ENCODE measurements around the gene SLC2A5.

The SLC2A5 gene, protein sequence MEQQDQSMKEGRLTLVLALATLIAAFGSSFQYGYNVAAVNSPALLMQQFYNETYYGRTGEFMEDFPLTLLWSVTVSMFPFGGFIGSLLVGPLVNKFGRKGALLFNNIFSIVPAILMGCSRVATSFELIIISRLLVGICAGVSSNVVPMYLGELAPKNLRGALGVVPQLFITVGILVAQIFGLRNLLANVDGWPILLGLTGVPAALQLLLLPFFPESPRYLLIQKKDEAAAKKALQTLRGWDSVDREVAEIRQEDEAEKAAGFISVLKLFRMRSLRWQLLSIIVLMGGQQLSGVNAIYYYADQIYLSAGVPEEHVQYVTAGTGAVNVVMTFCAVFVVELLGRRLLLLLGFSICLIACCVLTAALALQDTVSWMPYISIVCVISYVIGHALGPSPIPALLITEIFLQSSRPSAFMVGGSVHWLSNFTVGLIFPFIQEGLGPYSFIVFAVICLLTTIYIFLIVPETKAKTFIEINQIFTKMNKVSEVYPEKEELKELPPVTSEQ

DNA sequence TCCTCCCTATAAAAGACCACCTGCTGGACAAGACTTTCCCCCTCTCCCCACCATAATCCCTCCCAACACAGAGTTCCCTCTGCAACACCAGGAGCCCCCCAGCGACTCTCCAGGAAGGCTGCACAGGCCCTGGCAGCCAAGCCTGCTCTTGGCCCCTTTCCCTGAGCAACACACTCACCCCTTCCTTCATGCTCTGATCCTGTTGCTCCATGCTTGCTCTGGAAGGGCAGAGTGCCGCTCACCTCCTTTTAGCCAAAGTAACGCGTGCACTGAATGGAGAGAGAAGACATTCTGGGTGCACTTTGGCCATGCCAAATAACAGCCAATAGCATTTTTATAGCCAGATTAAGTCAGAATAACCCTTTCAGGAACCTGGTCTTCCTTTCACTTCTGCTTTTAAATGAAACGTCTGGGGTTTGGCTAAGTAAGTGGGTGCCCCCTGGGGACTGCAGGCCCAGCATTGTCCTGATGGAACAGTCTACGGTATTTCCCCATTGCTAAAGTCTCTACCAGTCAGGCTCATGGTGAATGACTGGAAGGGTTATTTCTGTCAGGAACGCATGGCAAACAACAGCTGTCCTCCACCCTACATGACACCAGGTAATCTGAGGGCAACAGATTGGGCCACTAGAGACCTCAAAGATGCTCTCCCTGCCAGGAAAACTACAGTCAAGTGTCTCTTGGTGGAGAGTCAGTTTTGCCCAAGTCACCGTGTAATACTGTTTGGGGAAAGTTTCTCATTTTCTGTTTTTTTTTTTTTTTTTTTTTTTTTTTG lies at the start of gene SLC2A5:
SLC2A5 (minus strand) TSS at position 310 of the 775 bp plus-strand sequence; CDS start at position 211, 99 bp downstream.
- TF ChIP-seq, protein P1, sequence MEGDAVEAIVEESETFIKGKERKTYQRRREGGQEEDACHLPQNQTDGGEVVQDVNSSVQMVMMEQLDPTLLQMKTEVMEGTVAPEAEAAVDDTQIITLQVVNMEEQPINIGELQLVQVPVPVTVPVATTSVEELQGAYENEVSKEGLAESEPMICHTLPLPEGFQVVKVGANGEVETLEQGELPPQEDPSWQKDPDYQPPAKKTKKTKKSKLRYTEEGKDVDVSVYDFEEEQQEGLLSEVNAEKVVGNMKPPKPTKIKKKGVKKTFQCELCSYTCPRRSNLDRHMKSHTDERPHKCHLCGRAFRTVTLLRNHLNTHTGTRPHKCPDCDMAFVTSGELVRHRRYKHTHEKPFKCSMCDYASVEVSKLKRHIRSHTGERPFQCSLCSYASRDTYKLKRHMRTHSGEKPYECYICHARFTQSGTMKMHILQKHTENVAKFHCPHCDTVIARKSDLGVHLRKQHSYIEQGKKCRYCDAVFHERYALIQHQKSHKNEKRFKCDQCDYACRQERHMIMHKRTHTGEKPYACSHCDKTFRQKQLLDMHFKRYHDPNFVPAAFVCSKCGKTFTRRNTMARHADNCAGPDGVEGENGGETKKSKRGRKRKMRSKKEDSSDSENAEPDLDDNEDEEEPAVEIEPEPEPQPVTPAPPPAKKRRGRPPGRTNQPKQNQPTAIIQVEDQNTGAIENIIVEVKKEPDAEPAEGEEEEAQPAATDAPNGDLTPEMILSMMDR (IDR thresholded peaks at IDR 0.05; ENCODE audit: low read depth, low read length, missing control alignments) = no peak
- Histone ChIP-seq H3K36me3 (replicated peaks) (no peaks in the 10 kb centered on the region), H3K27ac (no peak within 1 kb of the TSS), H3K4me3 (ENCODE audit: low read depth, low read length) (no peak within 1 kb of the TSS), H3K27me3 (replicated peaks) (no peaks in the 10 kb centered on the region)
- in situ Hi-C loops (cut with HindIII; ENCODE audit: low pct_ligation_motif_present, low sequenced_read_pairs) = no loop called here
- no peak for DNase-seq

DNA sequence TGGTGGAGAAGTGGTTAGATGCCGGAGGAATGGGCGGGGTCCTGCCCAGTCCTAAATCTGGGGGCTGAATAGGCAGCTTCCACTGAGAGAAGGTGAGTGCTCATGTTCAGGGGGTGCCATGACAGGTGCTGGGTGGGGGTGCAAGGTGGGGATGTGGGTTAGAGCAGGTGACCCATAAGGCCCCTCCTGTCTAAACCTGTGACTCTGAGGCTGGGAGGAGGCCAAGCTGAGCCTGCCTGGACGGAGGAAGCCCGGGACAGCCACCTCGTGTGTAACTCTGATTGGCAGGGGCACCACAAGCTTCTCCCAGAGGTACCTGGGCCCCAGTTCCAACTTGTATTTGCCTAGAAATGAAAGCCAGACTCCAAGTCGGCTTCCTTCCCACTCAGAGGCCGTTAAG lies 48.8 kb upstream of the SLC2A5 start:
- in situ Hi-C loops (cut with HindIII; ENCODE audit: low pct_ligation_motif_present, low sequenced_read_pairs) = no loop called here
- no peaks in the 10 kb centered on the region for H3K36me3 ChIP-seq (replicated peaks)
- no peak overlapping the region for H3K27ac ChIP-seq
- DNase-seq = no peak
- H3K27me3 ChIP-seq (replicated peaks) = no peaks in the 10 kb centered on the region
- H3K4me3 ChIP-seq (ENCODE audit: low read depth, low read length) = no peak overlapping the region
- TF ChIP-seq, protein P1 (IDR thresholded peaks at IDR 0.05; ENCODE audit: low read depth, low read length, missing control alignments) = no peak

DNA sequence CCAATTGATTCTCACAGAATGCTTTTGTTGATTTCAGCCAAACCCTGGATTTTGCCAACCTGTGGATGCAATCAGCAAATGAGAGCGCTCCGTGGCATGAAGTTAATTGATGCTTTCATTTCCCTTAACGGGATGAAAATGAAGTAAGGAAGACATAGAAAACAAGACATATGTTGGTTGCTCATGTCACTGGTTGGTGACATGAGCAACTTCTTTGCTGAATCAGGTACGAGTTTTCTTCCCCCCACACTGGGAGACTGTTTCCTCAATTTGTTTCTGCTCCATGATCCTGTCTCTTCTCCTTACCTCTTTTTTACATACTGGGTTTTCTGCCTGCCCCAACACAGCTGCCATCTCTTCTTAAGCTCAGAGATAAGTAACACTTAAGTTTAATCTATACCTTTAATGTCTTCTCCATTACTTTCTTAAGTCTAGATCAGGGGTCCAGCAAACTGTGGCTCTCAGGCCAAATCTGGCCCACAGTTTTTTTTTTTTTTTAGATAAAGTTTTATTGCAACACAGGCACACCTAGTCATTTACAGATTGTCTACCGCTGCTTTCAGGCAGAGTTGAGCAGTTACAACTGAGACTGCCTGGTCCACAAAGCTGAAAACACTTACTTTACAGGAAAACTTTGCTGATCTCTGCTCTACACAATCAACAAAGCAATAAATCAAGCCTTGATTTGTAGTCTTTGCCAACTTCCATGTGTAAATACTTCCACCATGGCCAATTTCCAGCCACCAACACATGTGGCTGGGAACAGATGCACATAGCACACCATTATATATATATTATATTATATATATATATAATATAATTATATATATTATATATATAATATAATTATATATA lies 46.1 kb upstream of the SLC2A5 start:
- H3K36me3 ChIP-seq (replicated peaks) = no peaks in the 10 kb centered on the region
- H3K27me3 ChIP-seq (replicated peaks) = no peaks in the 10 kb centered on the region
- in situ Hi-C loops (cut with HindIII; ENCODE audit: low pct_ligation_motif_present, low sequenced_read_pairs) = no loop called here
- no peak for DNase-seq
- H3K4me3 ChIP-seq (ENCODE audit: low read depth, low read length) = no peak overlapping the region
- TF ChIP-seq, protein P1 (IDR thresholded peaks at IDR 0.05; ENCODE audit: low read depth, low read length, missing control alignments) = no peak
- H3K27ac ChIP-seq = no peak overlapping the region

DNA sequence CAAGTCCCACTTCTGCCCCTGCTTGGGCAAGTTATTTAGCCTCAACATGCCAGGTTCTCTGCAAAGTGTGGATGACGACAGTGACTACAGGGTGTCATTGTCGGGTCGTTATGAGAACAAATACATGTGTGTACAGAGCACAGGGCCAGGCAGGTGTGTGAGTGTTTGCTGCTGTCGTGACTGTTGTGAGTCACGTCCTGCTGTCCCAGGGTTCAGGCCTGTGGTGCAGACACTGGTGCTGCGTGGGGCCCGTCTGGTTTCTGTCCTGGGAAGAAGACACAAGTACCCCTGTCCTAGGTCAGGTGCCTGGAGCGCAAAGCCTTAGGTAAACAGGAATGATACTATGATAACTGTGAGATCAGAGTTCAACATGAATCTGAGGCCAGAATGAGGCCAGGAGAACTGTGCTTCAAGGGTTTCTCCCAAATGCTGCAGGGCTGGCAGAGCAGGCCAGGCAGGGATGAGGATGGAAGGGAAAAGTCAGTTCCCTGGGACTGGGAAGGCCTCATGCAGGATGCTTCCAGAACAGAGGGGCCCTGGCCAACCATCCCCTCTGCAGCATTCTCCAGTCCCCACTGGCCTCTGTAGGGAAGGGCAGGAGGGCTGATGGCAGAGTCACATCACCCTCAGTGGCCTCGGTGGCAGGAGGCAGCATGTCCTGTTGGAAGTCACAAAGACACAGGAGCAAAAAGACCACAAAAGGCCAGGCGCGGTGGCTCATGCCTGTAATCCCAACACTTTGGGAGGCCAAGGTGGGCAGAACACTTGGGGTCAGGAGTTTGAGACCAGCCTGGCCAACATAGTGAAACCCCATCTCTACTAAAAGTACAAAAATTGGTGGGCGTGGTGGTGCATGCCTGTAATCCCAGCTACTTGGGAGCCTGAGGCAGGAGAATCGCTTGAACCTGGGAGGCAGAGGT lies 43.8 kb upstream of the SLC2A5 start:
- no peak overlapping the region for H3K4me3 ChIP-seq (ENCODE audit: low read depth, low read length)
- TF ChIP-seq, protein P1 (IDR thresholded peaks at IDR 0.05; ENCODE audit: low read depth, low read length, missing control alignments) = no peak
- H3K27me3 ChIP-seq (replicated peaks) = no peaks in the 10 kb centered on the region
- peak; percentile 43 for DNase-seq
- no peak overlapping the region for H3K27ac ChIP-seq
- no peaks in the 10 kb centered on the region for H3K36me3 ChIP-seq (replicated peaks)
- in situ Hi-C loops (cut with HindIII; ENCODE audit: low pct_ligation_motif_present, low sequenced_read_pairs) = no loop called here

DNA sequence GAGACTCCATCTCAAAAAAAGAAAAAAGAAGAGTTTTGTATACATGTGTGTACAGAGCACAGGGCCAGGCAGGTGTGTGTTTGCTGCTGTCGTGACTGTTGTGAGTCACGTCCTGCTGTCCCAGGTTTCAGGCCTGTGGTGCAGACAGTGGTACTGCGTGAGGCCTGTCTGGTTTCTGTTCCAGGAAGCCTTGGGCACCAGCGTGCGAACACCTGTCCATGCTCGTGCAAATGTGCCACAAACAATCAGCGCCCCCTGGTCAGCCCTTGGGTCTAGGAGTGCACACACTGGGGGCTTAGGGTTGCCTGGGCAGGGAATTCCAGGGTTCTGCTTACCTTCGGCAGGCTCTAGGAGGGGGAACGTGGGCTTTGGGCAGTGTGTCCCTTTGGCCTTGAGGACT lies 42.5 kb upstream of the SLC2A5 start:
- Histone ChIP-seq H3K27ac (no peak overlapping the region), H3K4me3 (ENCODE audit: low read depth, low read length) (no peak overlapping the region), H3K27me3 (replicated peaks) (no peaks in the 10 kb centered on the region), H3K36me3 (replicated peaks) (no peaks in the 10 kb centered on the region)
- in situ Hi-C loops (cut with HindIII; ENCODE audit: low pct_ligation_motif_present, low sequenced_read_pairs) = no loop called here
- TF ChIP-seq, protein P1 (IDR thresholded peaks at IDR 0.05; ENCODE audit: low read depth, low read length, missing control alignments) = no peak
- DNase-seq = no peak

Measured in brain microvascular endothelial cell (primary cell).